Measurements from ENCODE around the gene NRCAM.

GRCh38 chr7:108203537-108203936, 252.7 kb downstream of the NRCAM start:
- no peak for TF ChIP-seq GATA3 (IDR thresholded peaks at IDR 0.05; ENCODE audit: low read depth, low read length)
- no peak for TF ChIP-seq GATA2 (IDR thresholded peaks at IDR 0.05; ENCODE audit: low read depth, low read length)
